ENCODE measurements around the gene DUSP9.
"Not testable (repeated sequence)": the region's sequence is repeated elsewhere in the genome, so short reads cannot be mapped to it uniquely, and the experiment has no call there.

The DUSP9 gene

DNA sequence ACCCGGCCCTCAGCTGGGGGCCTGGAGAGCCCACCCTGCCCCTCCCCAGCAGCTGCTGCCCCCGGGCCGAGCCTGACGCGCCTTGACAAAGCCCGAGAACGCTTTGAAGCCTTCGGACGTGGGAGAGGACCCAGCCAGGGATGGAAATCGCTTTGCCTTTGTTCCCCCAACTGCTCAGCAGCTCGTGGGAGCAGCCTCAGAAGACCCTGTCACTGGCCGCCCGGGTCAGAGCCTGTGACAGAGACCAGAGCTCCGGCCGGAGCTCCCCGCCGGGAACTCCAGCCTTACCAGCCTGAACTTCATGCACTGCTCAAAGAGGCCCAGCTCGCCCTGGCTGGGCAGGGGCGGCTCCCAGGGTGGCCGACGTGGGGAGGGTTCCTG lies 38.1 kb downstream of the DUSP9 start:
- Mint-ChIP-seq H3K9me3 (no peaks in the 10 kb centered on the region), H3K27ac (no peak overlapping the region), H3K4me3 (no peak overlapping the region), H3K27me3 (peaks cover 6% of the 10 kb centered on the region), H3K4me1 (ENCODE audit: low read depth) (no peaks in the 10 kb centered on the region), H3K36me3 (ENCODE audit: low read depth) (no peaks in the 10 kb centered on the region)

DNA sequence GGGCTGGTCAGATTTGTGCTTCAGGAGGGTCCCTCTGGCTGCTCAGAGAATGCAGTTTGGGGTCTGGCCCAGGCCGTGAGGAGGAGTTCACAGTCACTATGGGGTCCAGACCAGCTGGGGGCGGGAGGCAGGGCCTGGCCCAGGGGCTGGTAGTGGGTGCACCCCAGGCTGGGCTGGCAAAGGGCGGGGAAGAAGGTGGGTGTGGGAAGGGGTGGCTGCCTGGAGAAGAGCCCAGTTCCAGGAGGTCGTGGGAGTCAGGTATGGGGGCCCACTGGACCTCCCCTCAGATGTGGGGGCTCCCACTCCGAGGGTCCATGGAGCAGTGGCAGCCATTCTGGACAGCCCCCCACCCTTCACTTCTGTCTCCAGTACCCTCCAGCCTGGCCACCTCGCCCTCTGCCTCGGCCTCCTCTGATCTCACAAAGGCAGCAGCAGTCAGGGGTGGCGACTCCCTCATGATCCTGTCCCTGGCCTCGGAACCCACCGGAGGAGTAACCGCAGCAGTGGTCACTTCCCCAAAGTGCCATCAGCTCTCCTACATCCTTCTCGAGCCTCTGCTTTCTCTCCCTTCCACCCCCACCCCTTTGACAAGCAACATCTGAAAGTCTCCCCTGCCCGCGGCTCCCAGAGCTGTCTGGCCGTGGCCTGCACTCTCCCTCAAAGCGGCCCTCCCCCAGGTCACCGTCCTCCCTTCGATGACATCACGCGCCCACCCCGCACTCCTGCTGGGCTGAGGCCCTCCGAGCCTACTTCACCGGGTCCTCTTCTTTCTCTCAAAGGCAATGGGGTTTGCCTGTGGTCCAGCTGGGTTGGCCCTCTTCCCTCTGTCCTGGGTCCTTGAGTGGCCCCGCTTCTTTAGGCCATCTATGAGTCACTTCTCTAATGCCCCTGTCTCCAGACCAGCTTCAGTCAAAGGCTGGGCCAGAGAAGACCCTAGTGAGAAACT lies 39.0 kb downstream of the DUSP9 start:
- H3K36me3 Mint-ChIP-seq (ENCODE audit: low read depth), result no peaks in the 10 kb centered on the region
- H3K9me3 Mint-ChIP-seq, result no peaks in the 10 kb centered on the region
- no peak overlapping the region for H3K27ac Mint-ChIP-seq
- H3K4me3 Mint-ChIP-seq, result no peak overlapping the region
- no peaks in the 10 kb centered on the region for H3K4me1 Mint-ChIP-seq (ENCODE audit: low read depth)
- peaks cover 6% of the 10 kb centered on the region for H3K27me3 Mint-ChIP-seq

DNA sequence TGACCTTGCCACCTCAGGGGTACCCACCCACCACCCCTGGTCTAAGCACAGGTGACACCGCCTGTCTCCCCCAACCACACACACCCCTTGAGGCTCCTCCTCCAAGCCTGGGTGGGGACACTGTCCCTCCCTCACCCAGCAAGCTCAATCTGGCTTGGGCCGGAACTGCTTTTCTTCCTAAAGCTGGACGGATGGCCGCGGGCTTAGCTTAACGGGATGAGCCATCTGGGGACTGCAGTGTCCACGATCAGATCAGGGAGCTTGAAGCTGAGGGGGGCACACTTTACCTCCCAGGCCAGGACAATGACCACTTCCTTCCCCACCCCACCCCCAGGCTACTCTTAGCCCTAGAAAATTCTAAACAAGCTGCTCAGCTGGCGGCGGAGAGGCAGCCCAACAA lies 39.7 kb downstream of the DUSP9 start:
- no peaks in the 10 kb centered on the region for H3K9me3 Mint-ChIP-seq
- H3K4me1 Mint-ChIP-seq (ENCODE audit: low read depth), result no peaks in the 10 kb centered on the region
- no peaks in the 10 kb centered on the region for H3K36me3 Mint-ChIP-seq (ENCODE audit: low read depth)
- no peak overlapping the region for H3K4me3 Mint-ChIP-seq
- peaks cover 6% of the 10 kb centered on the region for H3K27me3 Mint-ChIP-seq
- no peak overlapping the region for H3K27ac Mint-ChIP-seq

DNA sequence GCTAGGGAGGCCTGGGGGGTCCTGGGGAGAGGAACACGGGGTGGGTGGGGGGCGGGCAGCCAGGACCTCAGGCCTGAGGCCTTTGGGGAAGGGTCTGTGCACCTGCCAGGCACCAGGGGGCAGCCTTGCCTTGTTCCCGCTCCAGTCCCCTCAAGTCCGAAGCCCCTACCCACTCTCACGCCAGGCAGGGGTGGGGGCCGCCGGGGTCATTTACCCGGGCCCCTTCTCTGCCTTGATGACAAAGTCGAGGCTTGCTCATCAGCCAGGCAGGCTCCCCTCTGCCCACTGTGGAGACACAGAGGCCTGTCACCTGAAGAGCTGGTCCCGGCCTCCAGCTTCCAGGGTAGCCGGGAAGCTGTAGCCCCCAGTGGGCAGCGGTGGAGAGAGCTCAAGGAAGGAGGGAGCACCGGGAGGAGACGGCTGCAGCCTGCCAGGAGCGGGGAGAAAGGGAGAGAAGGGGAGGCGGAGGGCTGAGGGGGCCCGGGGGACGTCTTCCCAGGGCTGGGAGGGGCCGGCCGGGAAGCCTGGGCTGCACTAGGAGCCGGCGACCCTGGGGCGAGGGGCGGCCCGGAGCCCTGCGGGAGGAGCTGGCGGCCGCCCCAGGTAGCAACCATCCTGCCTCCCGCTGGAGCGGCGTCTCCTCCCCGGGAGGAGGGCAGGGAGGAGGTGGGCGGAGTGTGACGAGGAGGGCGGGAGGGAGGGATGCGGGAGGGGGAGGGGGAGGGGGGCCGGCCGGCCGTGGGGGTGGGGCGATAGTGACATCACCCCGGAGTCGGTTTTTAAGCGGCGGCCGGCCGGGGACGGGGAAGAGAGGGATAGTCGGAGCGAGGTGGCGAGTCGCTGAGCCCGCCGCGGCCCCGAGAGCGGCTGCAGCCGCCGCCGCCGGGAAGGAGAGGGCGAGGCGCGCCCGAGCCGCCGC lies 40.4 kb downstream of the DUSP9 start, which contains the start of gene SLC6A8:
Gene SLC6A8, plus strand, starts transcription at position 806 of the 919 bp plus-strand sequence. CDS start 649 bp downstream, outside the sequence.
- Mint-ChIP-seq H3K4me3 (peak within 1 kb of the TSS; percentile 48), H3K36me3 (ENCODE audit: low read depth) (no peaks in the 10 kb centered on the region)

DNA sequence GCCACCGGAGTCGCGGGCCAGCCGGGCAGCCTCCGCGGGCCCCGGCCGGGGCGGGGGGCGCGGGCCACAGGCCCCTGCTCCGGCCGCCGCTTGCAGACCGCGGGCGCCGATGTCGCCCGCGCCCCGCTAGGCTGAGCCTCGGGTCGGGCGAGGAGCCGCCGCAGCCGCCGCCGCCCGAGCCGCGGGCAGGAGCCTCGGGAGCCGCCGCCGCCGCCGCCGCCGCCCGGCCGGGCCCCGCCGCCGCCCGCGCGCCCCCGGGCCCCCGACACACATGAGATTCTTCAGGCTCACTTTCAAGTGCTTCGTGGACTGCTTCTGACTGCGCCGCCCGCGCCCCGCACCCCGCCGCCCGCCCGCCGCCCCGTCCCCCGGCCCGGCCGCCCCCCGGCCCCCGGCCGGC lies 41.1 kb downstream of the DUSP9 start:
- Mint-ChIP-seq H3K9me3 (no peaks in the 10 kb centered on the region), H3K27ac (no peak overlapping the region), H3K27me3 (peaks cover 6% of the 10 kb centered on the region), H3K36me3 (ENCODE audit: low read depth) (no peaks in the 10 kb centered on the region), H3K4me3 (no peak overlapping the region), H3K4me1 (ENCODE audit: low read depth) (no peaks in the 10 kb centered on the region)

More for the DNA sequence above, 40.4 kb downstream of the DUSP9 start, which contains the start of gene SLC6A8:
- Mint-ChIP-seq H3K4me1 (ENCODE audit: low read depth) (no peaks in the 10 kb centered on the region), H3K9me3 (no peaks in the 10 kb centered on the region), H3K27me3 (peaks cover 6% of the 10 kb centered on the region), H3K27ac (no peak within 1 kb of the TSS)

DNA sequence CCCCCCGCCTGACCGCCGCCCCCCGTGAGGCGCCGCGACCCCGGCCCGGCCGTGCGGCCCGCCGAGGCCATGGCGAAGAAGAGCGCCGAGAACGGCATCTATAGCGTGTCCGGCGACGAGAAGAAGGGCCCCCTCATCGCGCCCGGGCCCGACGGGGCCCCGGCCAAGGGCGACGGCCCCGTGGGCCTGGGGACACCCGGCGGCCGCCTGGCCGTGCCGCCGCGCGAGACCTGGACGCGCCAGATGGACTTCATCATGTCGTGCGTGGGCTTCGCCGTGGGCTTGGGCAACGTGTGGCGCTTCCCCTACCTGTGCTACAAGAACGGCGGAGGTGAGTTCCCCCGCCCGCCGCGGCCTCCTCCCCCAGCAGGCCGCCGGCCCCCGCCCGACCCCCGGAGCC lies 41.5 kb downstream of the DUSP9 start:
- no peaks in the 10 kb centered on the region for H3K4me1 Mint-ChIP-seq (ENCODE audit: low read depth)

DNA sequence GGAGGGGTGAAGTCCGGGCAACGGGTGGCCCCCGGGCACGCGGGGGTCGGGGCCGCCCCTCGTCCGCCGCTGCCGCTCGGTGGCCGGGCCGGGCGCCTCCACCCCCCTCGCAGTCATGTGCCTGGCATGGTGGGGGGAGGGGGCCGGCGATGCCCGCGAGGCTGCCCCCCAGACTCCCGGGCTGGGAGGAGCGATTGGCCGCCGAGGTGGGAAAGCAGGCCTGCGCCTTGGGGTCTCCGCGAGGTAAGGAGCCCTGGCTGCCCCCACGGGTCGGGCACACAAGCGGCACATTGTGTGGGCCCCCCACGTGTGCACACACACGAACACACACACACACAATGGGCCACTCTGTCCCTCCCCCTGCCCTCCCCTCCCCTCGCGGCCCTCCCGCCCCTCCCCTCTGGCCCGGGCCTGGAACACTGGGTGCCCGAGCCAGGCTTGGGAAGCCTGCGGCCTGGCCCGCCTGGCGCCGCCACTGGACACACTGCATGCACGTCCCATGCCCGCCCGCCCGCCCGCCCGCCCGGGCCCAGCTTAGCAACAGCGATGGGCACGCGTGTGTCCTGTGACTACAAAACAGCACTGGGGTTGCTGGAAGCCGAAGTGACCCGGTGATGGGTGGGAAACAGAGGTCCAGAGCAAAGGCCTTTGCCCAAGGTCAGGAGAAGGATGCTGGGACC lies 42.0 kb downstream of the DUSP9 start:
- peaks cover 6% of the 10 kb centered on the region for H3K27me3 Mint-ChIP-seq
- no peak overlapping the region for H3K4me3 Mint-ChIP-seq
- no peaks in the 10 kb centered on the region for H3K9me3 Mint-ChIP-seq

More for the DNA sequence above, 41.5 kb downstream of the DUSP9 start:
- no peaks in the 10 kb centered on the region for H3K9me3 Mint-ChIP-seq
- no peaks in the 10 kb centered on the region for H3K36me3 Mint-ChIP-seq (ENCODE audit: low read depth)
- H3K27me3 Mint-ChIP-seq, result peaks cover 6% of the 10 kb centered on the region
- H3K27ac Mint-ChIP-seq, result no peak overlapping the region
- no peak overlapping the region for H3K4me3 Mint-ChIP-seq

DNA sequence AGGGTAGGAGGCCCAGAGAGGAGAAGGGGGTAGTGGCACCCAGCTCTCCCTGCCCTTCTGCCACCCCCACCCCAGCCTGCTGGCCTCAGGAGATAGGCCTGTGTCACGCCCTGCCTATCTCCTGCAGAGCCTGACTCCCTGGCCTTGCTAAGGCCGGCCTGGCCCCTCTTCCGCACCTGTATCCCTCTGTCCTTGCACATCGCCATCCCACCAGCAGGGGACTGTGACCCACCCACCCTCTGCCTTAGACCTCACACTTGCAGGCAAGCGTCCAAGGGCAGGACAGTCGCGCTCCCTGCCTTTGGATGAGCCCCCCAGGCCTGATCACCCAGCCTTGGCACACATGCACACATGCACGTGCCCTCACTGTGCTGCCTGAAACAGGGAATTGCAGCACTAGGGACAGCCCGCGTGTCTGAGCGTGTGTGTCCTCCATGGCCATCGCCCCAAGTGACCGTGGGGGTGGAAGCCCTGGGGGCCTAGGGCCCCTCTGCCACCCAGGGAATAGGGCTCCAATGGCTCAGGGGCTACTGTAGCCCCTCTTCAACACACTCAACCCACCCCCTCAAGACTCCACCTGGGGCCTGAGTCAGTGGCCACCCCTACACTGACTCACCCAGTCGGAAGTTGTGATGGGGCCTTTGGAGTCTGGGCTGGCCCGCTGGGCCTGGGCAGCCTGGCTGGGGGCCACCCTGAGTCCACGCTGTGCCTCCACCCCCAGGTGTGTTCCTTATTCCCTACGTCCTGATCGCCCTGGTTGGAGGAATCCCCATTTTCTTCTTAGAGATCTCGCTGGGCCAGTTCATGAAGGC lies 42.9 kb downstream of the DUSP9 start:
- Mint-ChIP-seq H3K4me1 (ENCODE audit: low read depth) (no peaks in the 10 kb centered on the region), H3K36me3 (ENCODE audit: low read depth) (no peaks in the 10 kb centered on the region), H3K27me3 (peaks cover 6% of the 10 kb centered on the region), H3K9me3 (no peaks in the 10 kb centered on the region), H3K27ac (no peak overlapping the region), H3K4me3 (no peak overlapping the region)

More for the DNA sequence above, 42.0 kb downstream of the DUSP9 start:
- Mint-ChIP-seq H3K36me3 (ENCODE audit: low read depth) (no peaks in the 10 kb centered on the region), H3K27ac (no peak overlapping the region), H3K4me1 (ENCODE audit: low read depth) (no peaks in the 10 kb centered on the region)

DNA sequence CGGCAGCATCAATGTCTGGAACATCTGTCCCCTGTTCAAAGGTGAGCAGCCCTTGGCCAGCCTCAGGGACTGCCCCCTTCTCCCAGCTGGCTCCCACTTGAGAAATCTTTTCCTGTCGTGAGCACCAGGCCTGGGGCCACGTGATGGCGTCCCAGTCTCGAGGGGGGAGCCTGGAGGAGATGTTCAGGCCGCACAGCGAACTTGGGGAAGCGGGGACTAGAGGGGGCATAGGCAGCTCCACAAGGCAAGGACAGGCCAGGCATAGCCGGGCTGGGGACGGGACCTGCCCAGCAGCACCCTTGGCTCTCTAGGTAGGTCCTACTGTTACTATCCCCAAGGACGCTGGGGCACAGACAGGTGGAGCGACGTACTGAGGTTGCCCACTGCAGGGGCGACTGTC lies 43.5 kb downstream of the DUSP9 start:
- Mint-ChIP-seq H3K4me3 (no peak overlapping the region), H3K36me3 (ENCODE audit: low read depth) (no peaks in the 10 kb centered on the region), H3K9me3 (no peaks in the 10 kb centered on the region), H3K27me3 (peaks cover 6% of the 10 kb centered on the region), H3K27ac (no peak overlapping the region), H3K4me1 (ENCODE audit: low read depth) (no peaks in the 10 kb centered on the region)

DNA sequence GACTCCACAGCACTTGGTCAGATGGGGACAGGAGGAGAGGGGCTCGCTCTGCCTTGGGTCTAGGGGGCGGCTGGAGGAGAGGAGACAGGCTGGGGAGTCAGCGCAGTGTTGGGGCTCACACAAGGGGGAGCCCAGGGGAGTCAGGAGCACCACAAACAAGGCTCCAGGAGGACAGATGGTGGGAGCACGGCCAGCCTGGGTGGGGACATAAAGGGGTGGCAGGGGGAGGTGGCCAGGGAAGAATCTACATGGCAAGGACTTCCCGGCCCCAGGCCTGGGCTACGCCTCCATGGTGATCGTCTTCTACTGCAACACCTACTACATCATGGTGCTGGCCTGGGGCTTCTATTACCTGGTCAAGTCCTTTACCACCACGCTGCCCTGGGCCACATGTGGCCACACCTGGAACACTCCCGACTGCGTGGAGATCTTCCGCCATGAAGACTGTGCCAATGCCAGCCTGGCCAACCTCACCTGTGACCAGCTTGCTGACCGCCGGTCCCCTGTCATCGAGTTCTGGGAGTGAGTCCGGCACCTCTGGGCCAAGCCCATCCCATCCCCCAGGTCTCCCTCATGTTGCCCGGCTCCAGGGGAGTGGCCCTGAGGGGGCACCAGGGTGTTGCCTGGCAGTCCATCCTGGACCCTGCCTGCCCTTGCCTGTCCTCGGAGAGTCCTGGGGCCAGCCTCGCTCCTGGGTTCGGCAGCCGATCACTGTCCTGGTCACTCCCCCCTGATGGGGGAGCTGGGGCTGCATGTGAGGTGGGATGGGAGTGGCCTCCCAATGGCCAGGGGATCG lies 44.2 kb downstream of the DUSP9 start:
- not testable (repeated sequence) for H3K9me3 Mint-ChIP-seq; H3K27ac Mint-ChIP-seq; H3K4me1 Mint-ChIP-seq (ENCODE audit: low read depth); H3K36me3 Mint-ChIP-seq (ENCODE audit: low read depth); H3K27me3 Mint-ChIP-seq; H3K4me3 Mint-ChIP-seq

DNA sequence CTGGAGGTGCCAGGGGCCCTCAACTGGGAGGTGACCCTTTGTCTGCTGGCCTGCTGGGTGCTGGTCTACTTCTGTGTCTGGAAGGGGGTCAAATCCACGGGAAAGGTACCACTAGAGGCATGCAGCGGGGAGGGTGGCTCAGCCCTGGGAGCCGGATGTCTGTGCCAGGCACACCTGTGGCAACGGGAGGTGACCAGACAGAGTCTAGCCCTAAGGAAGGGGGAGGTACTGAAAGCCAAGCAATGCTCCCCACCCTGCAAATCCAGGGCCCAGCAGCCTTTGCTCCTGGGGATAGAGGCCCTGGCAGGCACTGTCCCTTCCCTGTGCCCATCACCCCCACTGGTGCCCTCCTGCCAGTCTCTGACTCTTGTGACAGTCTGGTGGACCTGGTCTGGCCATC lies 45.0 kb downstream of the DUSP9 start:
- no peaks in the 10 kb centered on the region for H3K27me3 Mint-ChIP-seq
- H3K9me3 Mint-ChIP-seq, result no peaks in the 10 kb centered on the region
- no peak overlapping the region for H3K27ac Mint-ChIP-seq
- H3K4me1 Mint-ChIP-seq (ENCODE audit: low read depth), result no peaks in the 10 kb centered on the region
- peaks cover 3% of the 10 kb centered on the region for H3K36me3 Mint-ChIP-seq (ENCODE audit: low read depth)
- no peak overlapping the region for H3K4me3 Mint-ChIP-seq

DNA sequence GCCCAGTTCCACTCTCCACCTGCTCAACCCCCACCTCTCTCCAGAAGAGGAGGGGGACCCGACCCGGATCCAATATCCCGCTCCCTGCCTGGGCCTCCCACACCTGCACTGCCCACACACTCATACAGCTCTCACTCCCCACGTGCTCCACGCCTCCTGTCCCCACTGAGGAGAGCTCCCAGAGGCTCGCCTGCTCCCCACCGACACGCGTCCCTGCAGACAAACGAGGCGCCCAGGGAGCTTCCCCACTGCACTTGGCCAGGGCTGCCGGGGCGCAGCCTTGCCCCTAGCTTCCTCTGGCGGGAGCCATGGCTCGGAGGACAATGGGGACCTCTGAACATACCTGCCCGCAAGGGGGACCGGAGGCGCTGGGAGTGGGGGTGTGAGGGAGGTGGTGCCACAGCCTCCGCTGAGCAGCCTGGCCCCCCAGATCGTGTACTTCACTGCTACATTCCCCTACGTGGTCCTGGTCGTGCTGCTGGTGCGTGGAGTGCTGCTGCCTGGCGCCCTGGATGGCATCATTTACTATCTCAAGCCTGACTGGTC lies 45.7 kb downstream of the DUSP9 start:
- H3K4me3 Mint-ChIP-seq, result no peak overlapping the region
- peaks cover 9% of the 10 kb centered on the region for H3K36me3 Mint-ChIP-seq (ENCODE audit: low read depth)
- no peaks in the 10 kb centered on the region for H3K9me3 Mint-ChIP-seq
- no peak overlapping the region for H3K27ac Mint-ChIP-seq
- H3K4me1 Mint-ChIP-seq (ENCODE audit: low read depth), result no peaks in the 10 kb centered on the region
- no peaks in the 10 kb centered on the region for H3K27me3 Mint-ChIP-seq
